SK-N-SH treated with all-trans-retinoic acid at 6 μM for 48 hours (cell line): Measurements from ENCODE around the gene ANK2.

Experiments used
- CSDC2 ChIP-seq: fragments of 250-450 bp; sonication (Bioruptor Pico); IDR thresholded peaks from 2 replicates; pipeline ENCODE4 v1.5.0; 2020; ENCODE audit warnings: mild to moderate bottlenecking, moderate library complexity
- PATZ1 ChIP-seq: fragments of 250-450 bp; sonication (Bioruptor Pico); IDR thresholded peaks from 2 replicates; pipeline ENCODE4 v1.8.0; 2020; ENCODE audit warnings: mild to moderate bottlenecking, moderate library complexity, borderline replicate concordance
- PPARA ChIP-seq: fragments of 250-450 bp; sonication (Bioruptor Pico); IDR thresholded peaks from 2 replicates; pipeline ENCODE4 v1.5.0; 2020; ENCODE audit warnings: mild to moderate bottlenecking, borderline replicate concordance
- ZFP3 ChIP-seq: fragments of 250-450 bp; sonication (Bioruptor Pico); IDR thresholded peaks from 2 replicates; pipeline ENCODE4 v1.5.0; 2020; ENCODE audit warnings: mild to moderate bottlenecking, moderate library complexity
- ZFP30 ChIP-seq: fragments of 450-650 bp; formaldehyde crosslinking; IDR thresholded peaks from 2 replicates; pipeline ENCODE4 v1.5.0; 2022; ENCODE audit warnings: mild to moderate bottlenecking, moderate library complexity

- TF ChIP-seq ZFP3 (CRISPR knock-in tag) (no peak), CSDC2 (CRISPR knock-in tag) (no peak), PPARA (CRISPR knock-in tag) (no peak), ZFP30 (CRISPR knock-in tag) (no peak), PATZ1 (CRISPR knock-in tag) (no peak)
Observed at GRCh38 chr4:113314426-113314825, 265.0 kb downstream of the ANK2 start.
